Endothelial cell of umbilical vein (primary cell): ENCODE data around the gene ITGAX. TPM values are rescaled to one million over a fixed set of nuclear protein-coding genes. Genes with fewer than 3 reads are reported as not detected.

Source experiments
- BruUV-seq: library from RNA; stranded (reverse); fragments of 400-500 nt; replicated peaks from 2 replicates; lab custom pipeline; 2021; lab: Mats Ljungman, UMichigan
- CTCF ChIA-PET: fragments of 300-600, 350-600 bp; sonication (Branson Sonifier 250); formaldehyde crosslinking; loops from one replicate; lab custom pipeline; 2021; ENCODE audit warnings: antibody characterized with exemption, inconsistent platforms; lab: Charles Lee
- POLR2A ChIA-PET: fragments of 300-600, 350-600 bp; sonication (Branson Sonifier 250); formaldehyde crosslinking; loops from one replicate; lab custom pipeline; 2021; ENCODE audit warnings: antibody characterized with exemption, inconsistent platforms; lab: Charles Lee
- DNase-seq: peaks from one replicate; pipeline ENCODE4 v3.0.0-alpha.2; 2011; ENCODE audit warnings: low read depth, low spot score
- FAIRE-seq: peaks from 2 replicates; lab custom pipeline; 2011; peaks lifted over from hg19 to GRCh38; lab: Jason Lieb, UNC
- H2AFZ ChIP-seq: 2 replicates; pipeline ENCODE4 v1.6.0; 2012; ENCODE audit warnings: low read depth, low read length, control low read depth, inconsistent platforms
- H3K27ac ChIP-seq: 2 replicates; pipeline ENCODE4 v1.5.1; 2011; ENCODE audit warnings: low read depth, mild to moderate bottlenecking, control low read depth, low read length, moderate library complexity; ENCODE audit not compliant: insufficient read depth
- H3K27me3 ChIP-seq, 2 experiments: 2 replicates each; pipeline versions ENCODE4 v1.6.0 to v1.6.1; 2011; ENCODE audit warnings: low read length in 2 of 2, mixed read lengths in 1 of 2; ENCODE audit not compliant: control insufficient read depth in 2 of 2, insufficient read depth in 2 of 2
- H3K36me3 ChIP-seq, 2 experiments: 2 replicates in 1 of 2; 3 replicates in 1 of 2; pipeline ENCODE4 v1.5.1; 2011; ENCODE audit warnings: low read length in 2 of 2, mild to moderate bottlenecking in 1 of 2, moderate library complexity in 1 of 2; ENCODE audit not compliant: control insufficient read depth in 2 of 2, insufficient read depth in 2 of 2; ENCODE audit errors: extremely low read depth in 1 of 2
- H3K4me1 ChIP-seq: 3 replicates; pipeline ENCODE4 v1.5.1; 2011; ENCODE audit warnings: mild to moderate bottlenecking, low read length; ENCODE audit not compliant: control insufficient read depth, insufficient read depth; ENCODE audit errors: extremely low read depth
- H3K4me2 ChIP-seq: 2 replicates; pipeline ENCODE4 v1.6.1; 2011; ENCODE audit warnings: low read length, control low read depth, mixed read lengths; ENCODE audit not compliant: insufficient read depth
- H3K4me3 ChIP-seq, 3 experiments: fragments of 200-600 bp in 1 of 3; sonication (generic), shearing (Covaris generic) in 1 of 3; replicated peaks in 1 of 3; 2 replicates each; pipeline ENCODE4 v1.5.1; 2011 to 2016; ENCODE audit warnings: control low read depth in 3 of 3, low read length in 3 of 3, mild to moderate bottlenecking in 2 of 3, inconsistent platforms in 1 of 3, low read depth in 1 of 3, moderate library complexity in 1 of 3; ENCODE audit not compliant: insufficient read depth in 1 of 3
- H3K79me2 ChIP-seq: 2 replicates; pipeline ENCODE4 v1.6.0; 2012; ENCODE audit warnings: low read length, inconsistent platforms; ENCODE audit not compliant: control insufficient read depth, insufficient read depth
- H3K9ac ChIP-seq: replicated peaks from 2 replicates; pipeline ENCODE3; 2011; ENCODE audit warnings: low read length, control low read depth; ENCODE audit not compliant: insufficient read depth; ENCODE audit errors: extremely low read depth
- H3K9me1 ChIP-seq: replicated peaks from 3 replicates; pipeline ENCODE4 v1.6.0; 2011; ENCODE audit warnings: mild to moderate bottlenecking, low read length; ENCODE audit not compliant: control insufficient read depth, insufficient read depth; ENCODE audit errors: extremely low read depth
- H3K9me3 ChIP-seq: replicated peaks from 2 replicates; pipeline ENCODE4 v1.5.1; 2012; ENCODE audit warnings: low read length, inconsistent platforms; ENCODE audit not compliant: control insufficient read depth, insufficient read depth
- H4K20me1 ChIP-seq: replicated peaks from 2 replicates; pipeline ENCODE3; 2011; ENCODE audit warnings: mild to moderate bottlenecking, low read length; ENCODE audit not compliant: control insufficient read depth, insufficient read depth; ENCODE audit errors: extremely low read depth
- EZH2 ChIP-seq: IDR thresholded peaks from 2 replicates; pipeline ENCODE4 v1.6.1; 2012; ENCODE audit warnings: borderline replicate concordance, low read depth, mild to moderate bottlenecking, moderate library complexity, low read length, inconsistent platforms; ENCODE audit not compliant: severe bottlenecking
- FOS ChIP-seq: IDR thresholded peaks from 2 replicates; pipeline ENCODE4 v1.6.1; 2011; ENCODE audit warnings: mild to moderate bottlenecking, low read length, moderate library complexity, borderline replicate concordance; ENCODE audit not compliant: insufficient read depth
- GATA2 ChIP-seq: IDR thresholded peaks from 2 replicates; pipeline ENCODE4 v1.7.0; 2011; ENCODE audit warnings: low read depth, mild to moderate bottlenecking, moderate library complexity, mixed read lengths, low read length; ENCODE audit not compliant: insufficient read length, insufficient read depth
- JUN ChIP-seq: IDR thresholded peaks from 2 replicates; pipeline ENCODE4 v1.6.1; 2011; ENCODE audit warnings: borderline replicate concordance, low read depth; ENCODE audit not compliant: insufficient read length, insufficient read depth
- MYC ChIP-seq: IDR thresholded peaks from one replicate; pipeline ENCODE4 v1.6.1; 2011; ENCODE audit warnings: mild to moderate bottlenecking, low read depth, low read length
- POLR2A ChIP-seq: IDR thresholded peaks from 2 replicates; pipeline ENCODE4 v1.6.1; 2012; ENCODE audit warnings: low read depth, mild to moderate bottlenecking, control low read depth, low read length
- POLR2AphosphoS5 ChIP-seq: IDR thresholded peaks from 2 replicates; pipeline ENCODE4 v1.6.1; 2012; ENCODE audit warnings: low read depth, mild to moderate bottlenecking, control low read depth, low read length, moderate library complexity; ENCODE audit not compliant: insufficient read depth
- dilution Hi-C: fragments of 300-500 bp; cut with MboI; formaldehyde crosslinking; loops from one replicate; pipeline ENCODE4 v1.15.0; 2019; ENCODE audit warnings: low sequenced_read_pairs; ENCODE audit not compliant: extremely low pct_ligation_motif_present
- intact Hi-C: fragments of 100-400 bp; cut with micrococcal nuclease; formaldehyde crosslinking; loops from one replicate; pipeline ENCODE4 v1.10.0; 2022
- polyA plus RNA-seq, 4 experiments: library from polyadenylated mRNA; depleted of rRNA in 3 of 4; stranded (reverse) in 3 of 4; unstranded in 1 of 4; fragments of >200 nt; gene quantifications; 2 replicates each; pipeline versions ENCODE4 v1.2.1 to v1.2.3, GENCODE V29; 2011 to 2012; ENCODE audit warnings: missing spikeins in 1 of 4
- total RNA-seq: library from RNA; stranded (reverse); gene quantifications from 2 replicates; pipeline ENCODE4 v1.2.3, GENCODE V29; 2021
- TF ChIP-seq, protein P1 (sequence below), 2 donors: IDR thresholded peaks; 1 replicate in 1 of 2; 2 replicates in 1 of 2; pipeline ENCODE4 v1.5.1; 2011; ENCODE audit warnings: low read length in 2 of 2, mild to moderate bottlenecking in 2 of 2, moderate library complexity in 2 of 2, control low read depth in 1 of 2, inconsistent platforms in 1 of 2, low read depth in 1 of 2; ENCODE audit not compliant: insufficient read depth in 1 of 2; ENCODE audit errors: extremely low read depth in 1 of 2
- TF ChIP-seq, protein P2 (sequence below): IDR thresholded peaks from 2 replicates; pipeline ENCODE4 v1.6.1; 2011; ENCODE audit not compliant: insufficient read depth, insufficient read length

Gene ITGAX
- total and polyA plus RNA-seq, 2 donors (not counting 3 experiments of a cell fraction or from before 2014, with no cell fraction given) = 0.18 to 1.4 TPM

- Histone ChIP-seq H3K9ac (no peak overlapping the region), H3K4me2 (no peak overlapping the region), H3K27me3 (peaks cover 13 to 18% of the 10 kb centered on the region in 2 experiments), H3K79me2 (no peaks in the 10 kb centered on the region), H3K4me1 (no peaks in the 10 kb centered on the region), H3K27ac (no peak overlapping the region), H3K9me1 (no peaks in the 10 kb centered on the region), H4K20me1 (no peaks in the 10 kb centered on the region), H3K4me3 (no peak overlapping the region), H3K36me3 (no peaks in the 10 kb centered on the region), H2AFZ (no peak overlapping the region), H3K9me3 (no peaks in the 10 kb centered on the region)
- ChIA-PET POLR2A (no interaction called here), CTCF (no interaction called here)
- TF ChIP-seq POLR2A = no peak
- no peak for TF ChIP-seq JUN
- TF ChIP-seq GATA2 = no peak
- no peak for TF ChIP-seq MYC
- no peak for TF ChIP-seq POLR2AphosphoS5
- no peak for TF ChIP-seq FOS
- TF ChIP-seq, protein P1, sequence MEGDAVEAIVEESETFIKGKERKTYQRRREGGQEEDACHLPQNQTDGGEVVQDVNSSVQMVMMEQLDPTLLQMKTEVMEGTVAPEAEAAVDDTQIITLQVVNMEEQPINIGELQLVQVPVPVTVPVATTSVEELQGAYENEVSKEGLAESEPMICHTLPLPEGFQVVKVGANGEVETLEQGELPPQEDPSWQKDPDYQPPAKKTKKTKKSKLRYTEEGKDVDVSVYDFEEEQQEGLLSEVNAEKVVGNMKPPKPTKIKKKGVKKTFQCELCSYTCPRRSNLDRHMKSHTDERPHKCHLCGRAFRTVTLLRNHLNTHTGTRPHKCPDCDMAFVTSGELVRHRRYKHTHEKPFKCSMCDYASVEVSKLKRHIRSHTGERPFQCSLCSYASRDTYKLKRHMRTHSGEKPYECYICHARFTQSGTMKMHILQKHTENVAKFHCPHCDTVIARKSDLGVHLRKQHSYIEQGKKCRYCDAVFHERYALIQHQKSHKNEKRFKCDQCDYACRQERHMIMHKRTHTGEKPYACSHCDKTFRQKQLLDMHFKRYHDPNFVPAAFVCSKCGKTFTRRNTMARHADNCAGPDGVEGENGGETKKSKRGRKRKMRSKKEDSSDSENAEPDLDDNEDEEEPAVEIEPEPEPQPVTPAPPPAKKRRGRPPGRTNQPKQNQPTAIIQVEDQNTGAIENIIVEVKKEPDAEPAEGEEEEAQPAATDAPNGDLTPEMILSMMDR (IDR thresholded peaks at IDR 0.05; ENCODE audit: extremely low read depth in 1 of 2, insufficient read depth in 1 of 2, low read depth in 1 of 2, low read length in 2 of 2) = no peak
- no peak for TF ChIP-seq EZH2
- TF ChIP-seq, protein P2, sequence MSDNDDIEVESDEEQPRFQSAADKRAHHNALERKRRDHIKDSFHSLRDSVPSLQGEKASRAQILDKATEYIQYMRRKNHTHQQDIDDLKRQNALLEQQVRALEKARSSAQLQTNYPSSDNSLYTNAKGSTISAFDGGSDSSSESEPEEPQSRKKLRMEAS = no peak
- dilution Hi-C loops = no loop called here
- no peak for FAIRE-seq
- BruUV-seq = no TSS peak
- intact Hi-C loops = no loop called here
- no peak for DNase-seq
These were observed 26.5 kb upstream of the ITGAX start for GRCh38 chr16:31328322-31329052.
